Breast epithelium (tissue), 3 donors: ENCODE measurements around the gene GAD2.

Source experiments
- CTCF ChIP-seq, 3 donors: fragments of 450-650 bp; IDR thresholded peaks; one replicate each; pipeline ENCODE4 v1.5.1; 2016 to 2017; ENCODE audit warnings: antibody characterized with exemption in 3 of 3, mild to moderate bottlenecking in 3 of 3, moderate library complexity in 3 of 3
- POLR2A ChIP-seq: fragments of 450-650 bp; IDR thresholded peaks from one replicate; pipeline ENCODE4 v1.6.1; 2016; ENCODE audit warnings: antibody characterized with exemption, mild to moderate bottlenecking, moderate library complexity

- no peak for TF ChIP-seq CTCF (IDR thresholded peaks at IDR 0.05)
- TF ChIP-seq POLR2A: no peak
Observed at GRCh38 chr10:26219676-26220075, 3.1 kb downstream of the GAD2 start.
